ENCODE results near the gene KRTAP12-4. TPM values are rescaled to one million over a fixed set of nuclear protein-coding genes. Genes with fewer than 3 reads are reported as not detected.
"Not testable (repeated sequence)": the region's sequence is repeated elsewhere in the genome, so short reads cannot be mapped to it uniquely, and the experiment has no call there.

The KRTAP12-4 gene
- polyA plus RNA-seq, 12 donors: not detected

DNA sequence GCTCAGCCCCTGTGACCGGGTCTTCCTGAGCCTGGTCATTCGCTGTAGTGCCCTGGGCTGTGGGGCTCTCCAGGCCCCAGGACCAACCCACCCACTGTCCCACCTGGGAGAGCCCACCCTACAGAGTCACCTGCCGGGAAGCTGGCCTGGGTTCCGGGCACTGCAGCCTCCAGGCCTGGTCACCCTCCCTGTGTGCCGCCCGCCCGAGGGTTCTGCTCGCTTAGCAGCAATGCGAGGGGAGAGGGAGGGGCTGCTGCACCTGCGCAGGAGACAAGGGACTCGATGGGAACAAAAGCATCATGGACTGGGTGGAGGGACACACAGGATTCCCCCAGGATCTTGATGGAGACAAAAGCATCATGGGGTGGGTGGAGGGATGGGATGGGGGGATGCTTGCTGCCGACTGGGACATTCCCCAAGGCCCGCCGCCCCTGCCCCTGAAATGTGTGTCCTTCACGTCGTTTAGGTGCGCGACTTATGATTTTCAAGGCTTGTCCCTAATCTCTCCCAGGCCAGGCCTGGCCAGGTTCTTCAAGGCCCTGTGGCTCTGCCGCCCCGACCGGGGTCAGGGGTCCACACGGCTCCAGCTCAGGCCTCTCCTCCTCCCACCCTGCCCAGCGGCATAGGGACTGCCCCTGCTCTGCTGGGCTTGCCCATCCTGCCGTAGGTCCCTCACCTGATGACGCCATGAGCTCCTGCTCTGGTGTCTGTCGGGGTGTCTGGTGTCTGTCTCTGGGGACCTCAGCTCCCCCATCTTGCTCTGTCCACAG is 40.9 kb downstream of the KRTAP12-4 start:
- no peak for DNase-seq

DNA sequence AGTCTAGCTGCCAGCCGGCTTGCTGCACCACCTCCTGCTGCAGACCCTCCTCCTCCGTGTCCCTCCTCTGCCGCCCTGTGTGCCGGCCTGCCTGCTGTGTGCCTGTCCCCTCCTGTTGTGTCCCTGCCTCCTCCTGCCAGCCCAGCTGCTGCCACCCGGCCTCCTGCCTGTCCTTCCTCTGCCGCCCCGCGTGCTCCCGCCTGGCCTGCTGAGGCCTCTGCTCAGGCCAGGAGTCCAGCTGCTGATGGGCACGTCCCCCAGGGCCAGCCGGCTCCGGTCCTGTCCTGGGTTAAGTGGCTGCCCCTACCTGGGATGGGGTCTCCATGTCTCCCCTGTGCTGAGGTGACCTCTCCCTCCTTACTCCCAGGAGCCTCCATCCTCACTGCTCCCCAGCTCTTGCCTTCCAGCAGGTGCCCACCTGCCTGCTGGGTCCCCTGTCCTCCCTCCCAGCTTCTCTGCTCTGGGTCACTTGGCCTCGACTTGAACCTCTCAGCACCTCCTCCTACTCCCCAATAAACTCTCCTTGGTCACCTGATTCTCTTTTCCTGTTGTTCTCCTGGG is 41.7 kb downstream of the KRTAP12-4 start:
- no peak for DNase-seq

DNA sequence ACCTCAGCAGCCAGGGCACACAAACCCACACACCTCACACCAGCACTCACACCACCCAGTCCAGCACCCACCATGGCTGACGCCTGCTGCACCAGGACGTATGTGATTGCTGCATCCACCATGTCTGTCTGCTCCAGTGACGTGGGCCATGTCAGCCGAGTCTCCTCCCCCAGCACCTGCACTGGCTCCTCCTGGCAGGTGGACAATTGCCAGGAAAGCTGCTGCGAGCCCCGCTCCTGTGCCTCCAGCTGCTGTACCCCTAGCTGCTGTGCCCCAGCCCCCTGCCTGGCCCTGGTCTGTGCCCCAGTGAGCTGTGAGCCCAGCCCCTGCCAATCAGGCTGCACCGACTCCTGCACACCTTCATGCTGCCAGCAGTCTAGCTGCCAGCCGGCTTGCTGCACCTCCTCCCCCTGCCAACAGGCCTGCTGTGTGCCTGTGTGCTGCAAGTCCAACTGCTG is 42.4 kb downstream of the KRTAP12-4 start, which contains the start of gene KRTAP10-8:
TSS of gene KRTAP10-8 (plus strand) at position 51 of the 458 bp plus-strand sequence. CDS start at position 73, 22 bp downstream.
- no peak for DNase-seq

DNA sequence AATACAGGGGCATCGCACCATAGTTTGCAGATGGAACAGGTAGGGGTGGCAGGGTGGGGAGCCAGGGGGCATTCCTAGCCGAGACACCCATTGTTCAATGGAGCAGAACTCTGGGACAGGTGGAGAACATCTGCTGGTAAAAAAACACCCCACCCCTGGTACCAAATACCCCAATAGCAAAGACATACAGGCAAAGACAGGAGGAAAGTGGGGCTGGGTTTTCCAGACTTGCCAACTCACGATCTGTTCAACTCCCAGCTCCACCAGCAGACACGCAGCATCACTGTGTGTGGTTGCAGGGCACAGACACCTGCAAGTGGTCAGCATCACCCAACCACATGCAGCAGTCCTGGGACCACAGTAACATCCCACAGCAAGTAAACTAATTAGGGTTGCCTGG is 42.9 kb downstream of the KRTAP12-4 start:
- no peak for DNase-seq

DNA sequence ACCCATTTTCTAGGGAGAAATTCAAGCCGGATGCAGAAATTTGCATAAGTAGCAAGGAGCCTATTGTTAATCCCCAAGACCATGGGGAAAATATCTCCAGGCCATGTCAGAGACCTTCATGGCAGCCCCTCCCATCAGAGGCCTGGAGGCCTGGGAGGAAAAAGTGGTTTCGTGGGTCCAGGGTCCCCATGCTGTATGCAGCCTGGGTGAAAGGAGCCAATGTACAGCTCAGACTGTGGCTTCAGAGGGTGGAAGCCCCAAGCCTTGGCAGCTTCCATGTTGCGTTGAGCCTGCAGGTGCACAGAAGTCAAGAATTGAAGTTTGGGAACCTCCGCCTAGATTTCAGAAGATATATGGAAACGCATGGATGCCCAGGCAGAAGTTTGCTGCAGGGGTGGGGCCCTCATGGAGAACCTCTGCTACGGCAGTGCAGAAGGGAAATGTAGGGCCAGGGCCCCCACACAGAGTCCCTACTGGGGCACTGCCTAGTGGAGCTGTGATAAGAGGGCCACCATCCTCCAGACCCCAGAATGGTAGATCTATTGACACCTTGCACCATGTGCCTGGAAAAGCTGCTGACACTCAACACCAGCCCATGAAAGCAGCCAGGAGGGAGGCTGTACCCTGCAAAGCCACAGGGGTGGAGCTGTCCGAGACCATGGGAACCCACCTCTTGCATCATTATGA is 44.2 kb downstream of the KRTAP12-4 start:
- not testable (repeated sequence) for DNase-seq

DNA sequence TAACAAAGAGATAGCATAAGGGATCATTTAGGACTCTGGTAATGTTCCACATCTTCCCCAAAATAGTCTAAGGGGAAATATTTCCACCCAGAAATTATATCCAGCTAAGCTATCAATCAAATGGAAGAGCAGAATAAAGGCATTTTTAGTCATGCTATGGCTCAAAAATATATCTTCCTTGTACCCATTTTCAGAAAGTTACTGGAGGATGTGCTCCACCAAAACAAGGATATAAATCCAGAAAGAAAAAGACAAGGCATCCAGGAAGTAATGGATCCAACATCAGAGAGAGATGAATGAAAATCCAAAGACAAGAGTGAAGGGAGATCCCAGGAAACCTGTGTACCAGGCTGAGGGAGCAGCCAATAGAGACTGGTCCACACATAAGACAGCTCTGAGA is 45.3 kb downstream of the KRTAP12-4 start:
- DNase-seq: no peak

DNA sequence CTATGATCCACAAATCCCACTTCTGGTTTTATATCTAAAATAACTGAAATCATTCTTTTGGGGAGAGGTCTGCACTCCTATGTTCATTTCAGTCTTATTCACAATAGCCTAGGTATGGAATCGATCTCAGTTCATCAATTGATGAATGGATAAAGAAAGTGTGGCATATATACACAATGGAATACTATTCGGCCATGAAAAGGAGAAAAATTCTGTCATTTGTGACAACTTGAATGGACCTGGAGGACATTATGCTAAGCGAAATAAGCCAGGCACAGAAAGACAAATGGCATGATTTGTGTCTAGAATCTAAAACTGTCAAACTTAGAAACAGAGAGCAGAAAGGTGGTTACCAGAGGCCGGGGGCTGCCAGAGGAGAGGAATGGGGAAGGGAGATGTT is 48.0 kb downstream of the KRTAP12-4 start:
- DNase-seq: no peak

Other genes starting within 250 kb of the KRTAP12-4 start
- 1 to 10 TPM in 11 of 12 donors, not detected in 1; 1.8 to 5.7 (median 2.4) TPM for gene LRRC3, start 199.1 kb downstream of the KRTAP12-4 start, polyA plus RNA-seq (ENCODE audit: insufficient read length in 12 of 12)
- not detected for gene KRTAP10-1, start 114.5 kb downstream of the KRTAP12-4 start, polyA plus RNA-seq (ENCODE audit: insufficient read length in 12 of 12)
- not detected for gene KRTAP10-2, start 103.2 kb downstream of the KRTAP12-4 start, polyA plus RNA-seq (ENCODE audit: insufficient read length in 12 of 12)
- gene KRTAP10-3, start 95.9 kb downstream of the KRTAP12-4 start, polyA plus RNA-seq (ENCODE audit: insufficient read length in 12 of 12): not detected
- not detected for gene KRTAP10-4, start 80.9 kb downstream of the KRTAP12-4 start, polyA plus RNA-seq (ENCODE audit: insufficient read length in 12 of 12)
- not detected for gene KRTAP10-5, start 74.1 kb downstream of the KRTAP12-4 start, polyA plus RNA-seq (ENCODE audit: insufficient read length in 12 of 12)
- not detected for gene KRTAP10-6, start 62.2 kb downstream of the KRTAP12-4 start, polyA plus RNA-seq (ENCODE audit: insufficient read length in 12 of 12)
- gene KRTAP10-7, start 54.1 kb downstream of the KRTAP12-4 start, polyA plus RNA-seq (ENCODE audit: insufficient read length in 12 of 12): not detected
- gene KRTAP10-8, start 42.6 kb downstream of the KRTAP12-4 start, polyA plus RNA-seq (ENCODE audit: insufficient read length in 12 of 12): under 1 TPM in 1 of 12 donors, not detected in 11; 0.25 TPM
- gene KRTAP10-9, start 27.6 kb downstream of the KRTAP12-4 start, polyA plus RNA-seq (ENCODE audit: insufficient read length in 12 of 12): not detected
- not detected for gene KRTAP10-10, start 17.3 kb downstream of the KRTAP12-4 start, polyA plus RNA-seq (ENCODE audit: insufficient read length in 12 of 12)
- gene KRTAP10-11, start 8.2 kb downstream of the KRTAP12-4 start, polyA plus RNA-seq (ENCODE audit: insufficient read length in 12 of 12): not detected
- gene KRTAP12-3, start 3.3 kb upstream of the KRTAP12-4 start, polyA plus RNA-seq (ENCODE audit: insufficient read length in 12 of 12): not detected
- gene KRTAP12-2, start 12.3 kb upstream of the KRTAP12-4 start, polyA plus RNA-seq (ENCODE audit: insufficient read length in 12 of 12): not detected
- not detected for gene KRTAP12-1, start 27.5 kb upstream of the KRTAP12-4 start, polyA plus RNA-seq (ENCODE audit: insufficient read length in 12 of 12)
- not detected for gene KRTAP10-12, start 42.5 kb upstream of the KRTAP12-4 start, polyA plus RNA-seq (ENCODE audit: insufficient read length in 12 of 12)
- 1 to 10 TPM in 3 of 12 donors, under 1 TPM in 6, not detected in 3; 0.05 to 9.3 (median 0.18) TPM for gene TSPEAR, start 56.9 kb upstream of the KRTAP12-4 start, polyA plus RNA-seq (ENCODE audit: insufficient read length in 12 of 12)
- 100 to 1,000 TPM in 6 of 12 donors, 10 to 100 TPM in 6; 63.0 to 863 (median 98.5) TPM for gene UBE2G2, start 147.2 kb upstream of the KRTAP12-4 start, polyA plus RNA-seq (ENCODE audit: insufficient read length in 12 of 12)
- gene SUMO3, start 163.4 kb upstream of the KRTAP12-4 start, polyA plus RNA-seq (ENCODE audit: insufficient read length in 12 of 12): 10 to 100 TPM in 11 of 12 donors, not detected in 1; 60.7 to 88.3 (median 66.5) TPM
- 100 to 1,000 TPM in 11 of 12 donors, not detected in 1; 115 to 170 (median 129) TPM for gene PTTG1IP, start 219.0 kb upstream of the KRTAP12-4 start, polyA plus RNA-seq (ENCODE audit: insufficient read length in 12 of 12)